HepG2 (cell line): ENCODE results near the gene MAP3K20. TPM values are rescaled to one million over a fixed set of nuclear protein-coding genes. Genes with fewer than 3 reads are reported as not detected.

Experiments used
- ATAC-seq: fragments of 200-7000 bp; cut with Tn5 transposase; 3 replicates; pipeline ENCODE4 v1.9.1; 2020; ENCODE audit warnings: mild to moderate bottlenecking, moderate library complexity
- BruUV-seq: library from RNA; stranded (reverse); fragments of 400-500 nt; replicated peaks from 2 replicates; lab custom pipeline; 2021; lab: Mats Ljungman, UMichigan
- CTCF ChIA-PET: fragments of 300-600 bp; formaldehyde crosslinking; extraction: SDS; loops from one replicate; lab custom pipeline; 2021; ENCODE audit warnings: low total read pairs, inconsistent platforms, low intra/inter-chr PET ratio; lab: Yijun Ruan, JAX
- POLR2A ChIA-PET: fragments of 350-600 bp; sonication (Branson Sonifier 250); formaldehyde crosslinking; loops from one replicate; lab custom pipeline; 2020; ENCODE audit warnings: antibody characterized with exemption, inconsistent platforms; lab: Yijun Ruan, JAX
- DNase-seq: peaks from one replicate; pipeline ENCODE4 v3.0.0-alpha.2; 2015; ENCODE audit warnings: low spot score
- FAIRE-seq: peaks from 3 replicates; lab custom pipeline; 2011; peaks lifted over from hg19 to GRCh38; lab: Jason Lieb, UNC
- H2AFZ ChIP-seq: one replicate; pipeline ENCODE4 v1.6.1; 2011; ENCODE audit warnings: low read length, inconsistent platforms
- H3K27ac ChIP-seq: fragments of 300-600 bp; 3 replicates; pipeline ENCODE4 v1.8.0; 2011; ENCODE audit warnings: mixed run types, mild to moderate bottlenecking, mixed read lengths, low read length, inconsistent platforms; ENCODE audit not compliant: insufficient read depth; ENCODE audit errors: extremely low read length
- H3K27me3 ChIP-seq, 2 experiments: fragments of 200-600 bp in 1 of 2; 2 replicates in 1 of 2; 3 replicates in 1 of 2; pipeline versions ENCODE4 v1.6.0 to v1.8.0; 2011; ENCODE audit warnings: low read length in 2 of 2, mild to moderate bottlenecking in 2 of 2, moderate library complexity in 2 of 2, inconsistent platforms in 1 of 2; ENCODE audit not compliant: insufficient read depth in 2 of 2, control insufficient read depth in 1 of 2
- H3K36me3 ChIP-seq, 2 experiments: fragments of 200-600 bp in 1 of 2; replicated peaks in 1 of 2; 2 replicates in 1 of 2; 3 replicates in 1 of 2; pipeline versions ENCODE4 v1.5.1 to v1.8.0; 2011; ENCODE audit warnings: low read length in 2 of 2, inconsistent platforms in 1 of 2; ENCODE audit not compliant: insufficient read depth in 2 of 2, control insufficient read depth in 1 of 2
- H3K4me1 ChIP-seq: 2 replicates; pipeline ENCODE4 v1.5.1; 2012; ENCODE audit warnings: low read length, inconsistent platforms; ENCODE audit not compliant: insufficient read depth
- H3K4me2 ChIP-seq: 2 replicates; pipeline ENCODE4 v1.6.0; 2011; ENCODE audit warnings: low read depth, low read length, inconsistent platforms
- H3K4me3 ChIP-seq, 3 experiments: fragments of 200-600 bp in 1 of 3; sonication (generic), shearing (Covaris generic) in 1 of 3; replicated peaks in 1 of 3; 2 replicates each; pipeline ENCODE4 v1.5.1; 2011 to 2016; ENCODE audit warnings: low read length in 3 of 3, inconsistent platforms in 2 of 3, low read depth in 2 of 3, mild to moderate bottlenecking in 2 of 3, control low read depth in 1 of 3, mixed read lengths in 1 of 3; ENCODE audit not compliant: insufficient read depth in 1 of 3
- H3K79me2 ChIP-seq: one replicate; pipeline ENCODE4 v1.6.1; 2011; ENCODE audit warnings: low read length, inconsistent platforms; ENCODE audit not compliant: insufficient read depth
- H3K9ac ChIP-seq: 2 replicates; pipeline ENCODE4 v1.6.0; 2011; ENCODE audit warnings: mild to moderate bottlenecking, low read depth, low read length, inconsistent platforms; ENCODE audit not compliant: insufficient read depth
- H3K9me3 ChIP-seq: 2 replicates; pipeline ENCODE4 v1.5.1; 2012; ENCODE audit warnings: mild to moderate bottlenecking, low read length
- H4K20me1 ChIP-seq: 2 replicates; pipeline ENCODE4 v1.6.0; 2011; ENCODE audit warnings: inconsistent platforms, mild to moderate bottlenecking, low read length, moderate library complexity; ENCODE audit not compliant: insufficient read depth
- CENPBD1 ChIP-seq: sonication (generic); formaldehyde crosslinking; IDR thresholded peaks from 2 replicates; pipeline ENCODE4 v1.8.0; 2022; ENCODE audit warnings: missing genetic modification reagents, low read depth, mild to moderate bottlenecking, borderline replicate concordance
- EHMT2 ChIP-seq: fragments of 200-600 bp; sonication (generic); IDR thresholded peaks from 2 replicates; pipeline ENCODE4 v1.7.0; 2017; ENCODE audit warnings: antibody characterized with exemption, low read depth, low read length, borderline replicate concordance
- FOXO1 ChIP-seq: sonication (generic); formaldehyde crosslinking; IDR thresholded peaks from 2 replicates; pipeline ENCODE4 v1.4.0; 2020; ENCODE audit warnings: missing genetic modification reagents
- GATAD2A ChIP-seq: IDR thresholded peaks from 2 replicates; pipeline ENCODE4 v1.6.1; 2016
- HOXA5 ChIP-seq: sonication (generic); formaldehyde crosslinking; IDR thresholded peaks from 2 replicates; pipeline ENCODE4 v1.4.0; 2020; ENCODE audit warnings: missing genetic modification reagents
- JUNB ChIP-seq: sonication (generic); formaldehyde crosslinking; IDR thresholded peaks from 2 replicates; pipeline ENCODE4 v1.8.0; 2022; ENCODE audit warnings: missing genetic modification reagents, mild to moderate bottlenecking, borderline replicate concordance
- MED8 ChIP-seq: sonication (generic); formaldehyde crosslinking; IDR thresholded peaks from 2 replicates; pipeline ENCODE4 v1.8.1; 2023; ENCODE audit warnings: mild to moderate bottlenecking, missing genetic modification reagents; ENCODE audit not compliant: insufficient replicate concordance
- PLSCR1 ChIP-seq: sonication (generic); formaldehyde crosslinking; IDR thresholded peaks from 2 replicates; pipeline ENCODE4 v1.5.0; 2020; ENCODE audit warnings: missing genetic modification reagents, mild to moderate bottlenecking, borderline replicate concordance
- POGZ ChIP-seq: sonication (generic); formaldehyde crosslinking; IDR thresholded peaks from 2 replicates; pipeline ENCODE4 v1.4.0; 2020; ENCODE audit warnings: mild to moderate bottlenecking, missing genetic modification reagents
- RAD51 ChIP-seq: fragments of 450-650 bp; IDR thresholded peaks from 2 replicates; pipeline ENCODE4 v1.6.1; 2016; ENCODE audit warnings: borderline replicate concordance
- SIN3B ChIP-seq: fragments of 150-350 bp; IDR thresholded peaks from 2 replicates; pipeline ENCODE4 v1.6.1; 2014; ENCODE audit warnings: low read length
- ZBTB1 ChIP-seq: sonication (generic); formaldehyde crosslinking; IDR thresholded peaks from 2 replicates; pipeline ENCODE4 v1.4.0; 2020; ENCODE audit warnings: missing genetic modification reagents, borderline replicate concordance
- ZNF3 ChIP-seq: IDR thresholded peaks from 2 replicates; pipeline ENCODE4 v1.7.0; 2017; ENCODE audit warnings: inconsistent platforms
- ZNF337 ChIP-seq: sonication (generic); formaldehyde crosslinking; IDR thresholded peaks from 2 replicates; pipeline ENCODE4 v1.5.1; 2020; ENCODE audit warnings: missing genetic modification reagents, low read depth, mild to moderate bottlenecking, borderline replicate concordance
- ZNF577 ChIP-seq: sonication (generic); formaldehyde crosslinking; IDR thresholded peaks from 2 replicates; pipeline ENCODE4 v1.4.0; 2020; ENCODE audit warnings: mild to moderate bottlenecking, low read depth, missing genetic modification reagents, borderline replicate concordance
- ZNF800 ChIP-seq: sonication (generic); formaldehyde crosslinking; IDR thresholded peaks from 2 replicates; pipeline ENCODE4 v1.4.0; 2020; ENCODE audit warnings: missing genetic modification reagents
- WGBS: methylation state at CpG from one replicate; pipeline ENCODE4 v1.1.6; 2017; ENCODE audit warnings: low lambda C conversion rate; 5-methylcytosine and 5-hydroxymethylcytosine counted together
- in situ Hi-C: cut with HindIII; loops from 2 replicates; pipeline ENCODE4 v1.10.0; 2017; ENCODE audit warnings: low pct_unique_long_range_greater_than_20kb; ENCODE audit not compliant: extremely low pct_ligation_motif_present
- intact Hi-C: fragments of 100-400 bp; cut with micrococcal nuclease; formaldehyde crosslinking; loops from one replicate; pipeline ENCODE4 v1.10.0; 2022; ENCODE audit not compliant: unreplicated experiment
- polyA plus RNA-seq, 8 experiments: library from polyadenylated mRNA; depleted of rRNA in 3 of 8; stranded (reverse) in 7 of 8; unstranded in 1 of 8; fragments of >200 nt; fragmentation: Illumina TruSeq in 4 of 8; extraction: Trizol in 4 of 8; gene quantifications; 2 replicates each; pipeline versions ENCODE4 v1.2.1 to v1.2.3, GENCODE V29; 2011 to 2016; ENCODE audit warnings: low read depth in 4 of 8, missing spikeins in 1 of 8, mixed read lengths in 1 of 8; ENCODE audit not compliant: insufficient read depth in 1 of 8
- total RNA-seq, 5 experiments: library from RNA; depleted of rRNA; stranded (reverse); fragments of >200 nt; fragmentation: Illumina TruSeq; extraction: Trizol; gene quantifications; 2 replicates each; pipeline ENCODE4 v1.2.3, GENCODE V29; 2016; ENCODE audit warnings: low read depth in 1 of 5

The MAP3K20 gene
- total and polyA plus RNA-seq, 2 of the 13 experiments (the other 11 are each of a cell fraction or from before 2014, with no cell fraction given), result 5.2 to 13.5 TPM

GRCh38 chr2:173264603-173265366 lies 189.1 kb downstream of the MAP3K20 start:
- no peak for FAIRE-seq
- H3K27ac ChIP-seq, result no peak overlapping the region
- H3K27me3 ChIP-seq, result no peaks in the 10 kb centered on the region
- no TSS peak for BruUV-seq
- ATAC-seq, result no peak
- H3K9me3 ChIP-seq, result no peaks in the 10 kb centered on the region
- no peaks in the 10 kb centered on the region for H3K4me1 ChIP-seq
- DNase-seq, result no peak
- H3K79me2 ChIP-seq, result no peaks in the 10 kb centered on the region
- in situ Hi-C loops, result no loop called here
- WGBS, result 90% methylated on average over 14 of the region's 14 CpGs
- intact Hi-C loops, result loop anchor here (5.0 kb wide), 1 partner anchor 237 kb away; no protein-coding TSS in a partner anchor
- TF ChIP-seq SIN3B (no peak), POGZ (CRISPR knock-in tag) (no peak), MED8 (CRISPR knock-in tag) (no peak), ZNF3 (CRISPR knock-in tag) (no peak)
- no peaks in the 10 kb centered on the region for H4K20me1 ChIP-seq
- H3K9ac ChIP-seq, result no peak overlapping the region
- CTCF ChIA-PET, result no interaction called here
- H2AFZ ChIP-seq, result no peak overlapping the region
- H3K4me2 ChIP-seq, result no peak overlapping the region
- no peak overlapping the region for H3K4me3 ChIP-seq
- POLR2A ChIA-PET, result no interaction called here
- H3K36me3 ChIP-seq, result peaks cover 0 to 8% of the 10 kb centered on the region in 2 experiments; a peak in 1 of 5 replicates

- peaks cover 0 to 2% of the 10 kb centered on the region in 2 experiments; a peak in 1 of 5 replicates for H3K36me3 ChIP-seq
- BruUV-seq, result no TSS peak
- ATAC-seq, result no peak; the same call in 2 of the 3 replicates
- H3K9me3 ChIP-seq, result no peaks in the 10 kb centered on the region
- H3K79me2 ChIP-seq, result no peaks in the 10 kb centered on the region
- H3K4me3 ChIP-seq, result no peak overlapping the region
- no peak overlapping the region for H3K4me2 ChIP-seq
- no peaks in the 10 kb centered on the region for H4K20me1 ChIP-seq
- no peak overlapping the region for H3K9ac ChIP-seq
- H3K27ac ChIP-seq, result no peak overlapping the region
- CTCF ChIA-PET, result no interaction called here
- no peak for DNase-seq
- no peak for FAIRE-seq
- WGBS, result 17% methylated on average over 2 of the region's 2 CpGs
- in situ Hi-C loops (no loop called here), intact Hi-C loops (no loop called here)
- H2AFZ ChIP-seq, result no peak overlapping the region
- POLR2A ChIA-PET, result no interaction called here
- H3K4me1 ChIP-seq, result no peaks in the 10 kb centered on the region
- no peaks in the 10 kb centered on the region; a peak in 1 of 5 replicates for H3K27me3 ChIP-seq
- TF ChIP-seq ZNF577 (CRISPR knock-in tag), result no peak
- no peak for TF ChIP-seq ZNF800 (CRISPR knock-in tag)
- no peak for TF ChIP-seq ZNF337
- TF ChIP-seq RAD51, result no peak
- no peak for TF ChIP-seq CENPBD1 (CRISPR knock-in tag)
- TF ChIP-seq JUNB, result no peak
- TF ChIP-seq FOXO1 (CRISPR knock-in tag), result no peak
- no peak for TF ChIP-seq GATAD2A (CRISPR knock-in tag)
- no peak for TF ChIP-seq HOXA5 (CRISPR knock-in tag)
- TF ChIP-seq EHMT2, result no peak
- TF ChIP-seq ZBTB1, result no peak
- TF ChIP-seq PLSCR1, result no peak
These were observed 195.5 kb downstream of the MAP3K20 start for GRCh38 chr2:173271135-173271534.
